NCI-H524 treated with DMSO at 0.1 percent for 48 hours (cell line): ENCODE results near the gene ADIPOR2.

ENCODE experiments used
- DNase-seq: peaks from one replicate; lab custom pipeline; 2025; lab: John Stamatoyannopoulos, UW

ADIPOR2 gene

DNA sequence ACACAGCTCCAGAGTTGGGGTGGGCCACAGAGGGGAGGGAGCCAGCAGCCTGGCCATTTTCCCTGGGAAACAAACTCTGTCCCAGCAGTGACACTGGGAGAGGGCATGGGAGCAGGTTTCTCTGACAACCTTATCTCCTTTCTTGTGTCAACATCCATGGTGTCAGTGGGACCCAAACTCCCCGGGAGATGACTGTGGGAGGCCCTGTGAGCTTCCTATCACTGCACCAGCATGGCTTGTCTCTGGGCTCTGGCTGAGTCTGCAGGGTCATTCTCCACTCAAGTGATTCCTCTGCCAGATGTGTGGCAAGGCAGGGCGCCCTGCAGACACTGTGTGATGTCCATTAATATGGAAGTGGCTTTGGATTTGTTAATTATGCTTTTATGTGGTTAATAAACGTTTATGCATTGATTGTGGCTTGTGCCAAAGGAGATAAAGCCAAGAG is 139.6 kb downstream of the ADIPOR2 start:
- no peak for DNase-seq

GRCh38 chr12:1830981-1831963 is 140.4 kb downstream of the ADIPOR2 start:
- DNase-seq, result no peak

GRCh38 chr12:1832801-1833595 is 142.1 kb downstream of the ADIPOR2 start:
- no peak for DNase-seq

GRCh38 chr12:1833596-1834028 is 142.7 kb downstream of the ADIPOR2 start:
- DNase-seq, result no peak

DNA sequence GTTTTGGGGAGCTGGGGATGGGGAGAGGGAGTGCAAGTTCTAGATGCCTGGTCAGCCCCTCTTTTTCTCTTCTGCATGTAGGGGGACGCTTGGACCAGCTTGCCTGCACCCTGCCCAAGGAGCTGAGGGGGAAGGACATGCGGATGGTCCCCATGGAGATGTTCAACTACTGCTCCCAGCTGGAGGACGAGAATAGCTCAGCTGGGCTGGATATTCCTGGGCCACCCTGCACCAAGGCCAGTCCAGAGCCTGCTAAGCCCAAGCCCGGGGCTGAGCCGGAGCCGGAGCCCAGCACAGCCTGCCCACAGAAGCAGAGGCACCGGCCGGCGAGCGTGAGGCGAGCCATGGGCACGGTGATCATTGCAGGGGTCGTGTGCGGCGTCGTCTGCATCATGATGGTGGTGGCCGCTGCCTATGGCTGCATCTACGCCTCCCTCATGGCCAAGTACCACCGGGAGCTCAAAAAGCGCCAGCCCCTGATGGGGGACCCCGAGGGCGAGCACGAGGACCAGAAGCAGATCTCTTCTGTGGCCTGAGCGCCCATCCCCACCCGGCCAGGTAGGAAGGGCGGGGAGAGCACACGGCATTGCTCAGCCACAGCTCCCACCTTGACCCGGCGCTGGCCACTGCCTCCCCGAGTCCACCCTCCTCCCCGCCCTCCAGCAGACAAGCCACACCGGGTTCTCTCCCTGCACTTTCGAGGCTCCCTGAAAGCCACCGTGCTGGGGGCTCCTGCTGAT is 143.5 kb downstream of the ADIPOR2 start:
- no peak for DNase-seq

DNA sequence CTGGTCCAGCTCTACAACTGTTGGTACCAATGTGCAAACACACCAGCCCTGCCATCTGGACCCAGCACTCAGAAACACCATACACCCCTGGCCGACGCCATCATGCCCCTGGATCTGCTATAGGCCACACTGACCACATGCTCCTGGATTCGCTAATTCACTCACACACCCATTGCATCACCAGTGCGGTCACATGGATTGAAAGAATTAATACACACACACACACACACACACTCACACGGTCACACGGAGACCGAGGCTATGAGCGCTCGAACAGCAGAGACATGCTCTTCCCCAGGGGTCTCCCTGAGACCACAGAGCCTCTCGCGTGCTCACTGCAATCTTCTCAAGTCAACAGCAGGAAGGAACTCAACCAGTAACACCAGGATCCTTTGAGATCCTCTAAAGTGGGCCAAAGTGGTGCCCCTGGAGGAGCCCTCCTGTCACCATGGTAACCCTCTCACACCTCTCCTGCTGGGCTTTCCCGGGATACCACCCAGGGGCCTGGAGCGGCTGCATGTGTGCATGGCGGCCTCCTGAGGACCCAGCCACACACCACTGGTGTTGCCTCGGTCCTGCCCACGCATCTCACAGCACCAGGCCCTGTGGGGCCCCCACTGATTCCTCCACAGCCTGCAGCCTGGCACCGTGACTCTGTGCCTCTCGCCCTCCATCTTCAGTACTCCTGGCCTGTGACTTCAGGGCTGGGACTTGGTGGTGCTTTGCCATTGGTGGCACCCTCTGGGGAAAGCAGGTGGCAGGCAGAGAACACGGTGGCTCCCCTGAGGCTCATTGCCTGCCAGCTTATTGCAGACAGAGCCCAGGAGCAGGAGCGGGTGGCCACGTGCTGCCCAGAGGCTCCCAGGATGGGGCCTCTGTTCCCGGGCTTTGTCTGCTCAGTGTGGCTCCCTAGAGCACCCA is 144.6 kb downstream of the ADIPOR2 start:
- no peak for DNase-seq

DNA sequence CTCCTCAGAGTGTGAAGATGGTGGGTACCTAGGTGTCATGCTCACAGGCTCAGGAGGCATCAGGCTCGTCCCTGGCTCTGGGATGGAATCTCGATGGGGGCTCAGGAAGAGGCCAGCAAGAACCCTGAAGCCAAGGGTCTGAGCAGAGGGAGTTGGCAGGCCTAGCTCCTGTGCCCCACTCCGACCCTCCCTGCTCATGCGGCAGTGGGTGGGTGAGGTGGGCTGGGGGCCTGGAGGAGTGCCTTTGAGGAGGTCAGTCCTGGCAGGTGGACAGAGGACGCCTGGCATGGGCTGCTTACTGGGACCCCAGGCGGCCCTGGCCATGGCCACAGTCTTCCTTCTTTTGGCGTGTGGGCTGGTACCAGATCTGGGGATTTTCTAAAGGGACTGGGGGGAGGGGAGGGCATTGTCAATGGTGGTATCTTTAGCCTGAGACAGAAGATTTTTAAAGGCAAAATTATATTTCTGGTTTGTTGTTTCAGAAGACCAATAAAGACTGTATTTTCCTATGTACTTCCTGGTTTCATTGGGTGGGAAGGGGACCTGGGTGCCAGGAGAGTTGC is 145.5 kb downstream of the ADIPOR2 start:
- no peak for DNase-seq

DNA sequence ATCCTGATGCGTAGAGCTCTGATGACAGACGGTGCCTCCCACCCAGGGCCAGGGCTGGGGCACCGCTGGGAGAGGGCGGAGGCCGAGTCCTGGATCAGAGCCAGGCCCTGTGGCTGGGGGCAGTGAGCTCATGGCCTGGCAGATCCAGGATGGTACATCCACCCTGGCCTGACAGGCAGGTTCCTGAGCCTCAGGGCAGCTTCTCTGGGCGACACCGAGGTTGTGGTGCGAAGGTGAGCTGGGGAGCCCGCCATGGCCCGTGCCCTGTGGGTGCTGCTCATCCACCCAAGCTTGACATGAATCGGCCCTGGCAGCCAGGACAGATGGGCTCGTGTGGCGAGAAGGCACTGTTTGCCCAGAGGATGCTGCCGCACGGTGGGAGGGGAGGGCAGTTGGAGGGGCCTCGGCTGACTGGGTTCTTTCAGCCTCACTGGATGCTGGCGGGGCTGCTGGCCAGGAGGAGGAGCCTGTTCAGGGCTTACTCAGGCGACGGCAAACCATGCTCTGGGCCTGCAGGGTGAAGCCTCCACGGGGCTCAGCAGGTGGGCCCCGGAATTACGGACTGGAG is 146.1 kb downstream of the ADIPOR2 start:
- peak; percentile 50 for DNase-seq

- DNase-seq, result no peak
These were observed 146.8 kb downstream of the ADIPOR2 start for GRCh38 chr12:1837541-1838204.
